Ureter (tissue), 1 donor: Measurements from ENCODE around the gene PIP4K2B. TPM values are rescaled to one million over a fixed set of nuclear protein-coding genes. Genes with fewer than 3 reads are reported as not detected.
"Not testable (repeated sequence)": the region's sequence is repeated elsewhere in the genome, so short reads cannot be mapped to it uniquely, and the experiment has no call there.

ENCODE experiments used
- DNase-seq: peaks from one replicate; pipeline ENCODE4 v3.0.0-alpha.2; 2020; ENCODE audit warnings: low spot score
- total RNA-seq: library from RNA; stranded (reverse); gene quantifications from one replicate; pipeline ENCODE4 v1.2.4, GENCODE V29; 2023
- donor health status: DM: yes; HTN: yes; CAD: no.

Gene PIP4K2B
- total RNA-seq, 1 donor from 2014 or later, result 44.7 TPM

GRCh38 chr17:38730526-38731379 is 68.6 kb downstream of the PIP4K2B start:
- DNase-seq, result peak; percentile 85

- peak; percentile 86 for DNase-seq
Observed at GRCh38 chr17:38729886-38730525, 69.3 kb downstream of the PIP4K2B start, which contains the start of gene CISD3. Gene CISD3, plus strand, starts transcription at chr17:38730341. Its CDS starts 18 bp downstream, at chr17:38730359.

- no peak for DNase-seq
Observed at GRCh38 chr17:38729368-38729885, 69.9 kb downstream of the PIP4K2B start.

- DNase-seq, result no peak
Observed at GRCh38 chr17:38728290-38728831, 71.0 kb downstream of the PIP4K2B start.

- DNase-seq, result no peak
Observed at GRCh38 chr17:38727736-38728135, 71.6 kb downstream of the PIP4K2B start.

- DNase-seq, result not testable (repeated sequence)
Observed at GRCh38 chr17:38726145-38726544, 73.2 kb downstream of the PIP4K2B start.

- DNase-seq, result no peak
Observed at GRCh38 chr17:38725066-38725465, 74.3 kb downstream of the PIP4K2B start.

GRCh38 chr17:38724337-38724988 is 74.9 kb downstream of the PIP4K2B start:
- DNase-seq, result no peak

- DNase-seq, result no peak
Observed at GRCh38 chr17:38721802-38722201, 77.6 kb downstream of the PIP4K2B start.

GRCh38 chr17:38720941-38721340 is 78.4 kb downstream of the PIP4K2B start:
- DNase-seq, result no peak

- DNase-seq, result no peak
Observed at GRCh38 chr17:38719943-38720641, 79.3 kb downstream of the PIP4K2B start.

GRCh38 chr17:38719289-38719942 is 79.9 kb downstream of the PIP4K2B start:
- DNase-seq, result no peak

- no peak for DNase-seq
Observed at GRCh38 chr17:38717139-38717745, 82.1 kb downstream of the PIP4K2B start.

GRCh38 chr17:38716368-38717005 is 82.9 kb downstream of the PIP4K2B start:
- DNase-seq, result no peak

Other genes with a start within 250 kb of the PIP4K2B start
- gene SRCIN1, start 193.6 kb downstream of the PIP4K2B start, total RNA-seq, result 22.6 TPM
- 3.4 TPM for gene EPOP, start 124.6 kb downstream of the PIP4K2B start, total RNA-seq
- gene MLLT6, start 94.3 kb downstream of the PIP4K2B start, total RNA-seq, result 209 TPM
- 60.1 TPM for gene CISD3, start 69.2 kb downstream of the PIP4K2B start, total RNA-seq
- 54.5 TPM for gene PCGF2, start 51.2 kb downstream of the PIP4K2B start, total RNA-seq
- 156 TPM for gene PSMB3, start 46.8 kb downstream of the PIP4K2B start, total RNA-seq
- 29.0 TPM for gene CWC25, start 25.8 kb upstream of the PIP4K2B start, total RNA-seq
- gene RPL23, start 54.2 kb upstream of the PIP4K2B start, total RNA-seq, result 1,659 TPM
- 126 TPM for gene LASP1, start 70.5 kb upstream of the PIP4K2B start, total RNA-seq
- gene FBXO47, start 167.8 kb upstream of the PIP4K2B start, total RNA-seq, result not detected